ENCODE measurements around the gene AP5S1. TPM values are rescaled to one million over a fixed set of nuclear protein-coding genes. Genes with fewer than 3 reads are reported as not detected.

AP5S1 gene
- total and polyA plus RNA-seq, 9 of the 15 experiments (the other 6 are each of a cell fraction or from before 2014, with no cell fraction given), result 2.6 to 8.8 (median 4.4) TPM

GRCh38 chr20:3865887-3866407 lies 45.6 kb downstream of the AP5S1 start:
- ATAC-seq, result no peak
- peaks cover 63% of the 10 kb centered on the region for H3K36me3 ChIP-seq (ENCODE audit: control insufficient read depth, insufficient read depth, low read length)
- H3K27ac ChIP-seq (ENCODE audit: extremely low read depth, low read depth, low read length), result no peak overlapping the region
- no peak for FAIRE-seq
- DNase-seq (ENCODE audit: extremely low read depth in 1 of 4, low spot score in 3 of 4), result no peak
- H3K4me2 ChIP-seq (ENCODE audit: insufficient read depth, low read length), result no peak overlapping the region
- no TSS peak for BruUV-seq (replicated peaks)
- H2AFZ ChIP-seq (ENCODE audit: low read depth, low read length), result no peak overlapping the region
- POLR2A ChIA-PET, result no interaction called here
- no peaks in the 10 kb centered on the region for H3K79me2 ChIP-seq (ENCODE audit: control insufficient read depth, insufficient read depth, low read length)
- peaks cover 4% of the 10 kb centered on the region; the same call in 1 of the 2 replicates for H3K9me3 ChIP-seq (replicated peaks; ENCODE audit: control insufficient read depth, insufficient read depth, low read depth, low read length)
- intact Hi-C loops (cut with micrococcal nuclease) (no loop called here), in situ Hi-C loops (cut with MboI) (no loop called here)
- CTCF ChIA-PET (ENCODE audit: low intra/inter-chr PET ratio), result no interaction called here
- 94% methylated on average over 7 of the region's 14 CpGs for WGBS (ENCODE audit: insufficient coverage, low coverage, missing lambda C conversion rate)
- H3K9me1 ChIP-seq (ENCODE audit: control insufficient read depth, insufficient read depth, low read length), result peaks cover 2% of the 10 kb centered on the region
- H4K20me1 ChIP-seq (replicated peaks; ENCODE audit: control insufficient read depth, insufficient read depth, low read length), result no peaks in the 10 kb centered on the region
- H3K27me3 ChIP-seq (ENCODE audit: control insufficient read depth in 2 of 2, insufficient read depth in 2 of 2, low read length in 2 of 2), result no peaks in the 10 kb centered on the region; a peak in 1 of 5 replicates
- peak overlapping the region in 1 of 2 experiments; percentile 26; a peak in 1 of 4 replicates for H3K9ac ChIP-seq (ENCODE audit: insufficient read depth in 1 of 2, low read depth in 2 of 2, low read length in 2 of 2)
- H3K4me3 ChIP-seq, result no peak overlapping the region
- H3K4me1 ChIP-seq (replicated peaks in 1 of 2; ENCODE audit: control insufficient read depth in 2 of 2, insufficient read depth in 2 of 2, low read length in 2 of 2), result peaks cover 0 to 3% of the 10 kb centered on the region in 2 experiments; a peak in 2 of 5 replicates
- TF ChIP-seq ZNF407 (IDR thresholded peaks at IDR 0.05; ENCODE audit: low read depth) (no peak), ELF2 (CRISPR knock-in tag; IDR thresholded peaks at IDR 0.05) (no peak), ZFP30 (CRISPR knock-in tag; IDR thresholded peaks at IDR 0.05; ENCODE audit: borderline replicate concordance) (no peak), BRF1 (IDR thresholded peaks at IDR 0.05; ENCODE audit: borderline replicate concordance, extremely low read depth, insufficient read length) (no peak), ATF1 (CRISPR knock-in tag; IDR thresholded peaks at IDR 0.05) (no peak), ATF1 (tag; IDR thresholded peaks at IDR 0.05) (no peak), C11orf30 (IDR thresholded peaks at IDR 0.05; ENCODE audit: low read depth) (no peak), MECOM (CRISPR knock-in tag; IDR thresholded peaks at IDR 0.05) (no peak), NCOA1 (IDR thresholded peaks at IDR 0.05; ENCODE audit: low read depth) (no peak), XRCC4 (IDR thresholded peaks at IDR 0.05; ENCODE audit: extremely low read depth, insufficient read depth, insufficient read length) (no peak), MYC (IDR thresholded peaks at IDR 0.05; ENCODE audit: low read depth, low read length) (no peak), MYC (CRISPR knock-in tag; IDR thresholded peaks at IDR 0.05; ENCODE audit: borderline replicate concordance, low read depth) (no peak), CBX3 (IDR thresholded peaks at IDR 0.05; ENCODE audit: borderline replicate concordance in 1 of 2, low read length in 2 of 2) (no peak), ZNF445 (CRISPR knock-in tag; IDR thresholded peaks at IDR 0.05; ENCODE audit: low read depth) (no peak), CREB1 (IDR thresholded peaks at IDR 0.05) (no peak), CREB1 (CRISPR knock-in tag; IDR thresholded peaks at IDR 0.05) (no peak), E2F5 (CRISPR knock-in tag; IDR thresholded peaks at IDR 0.05) (no peak)

Data from K562 (cell line).